H9 (cell line): ENCODE data around the gene SULT2A1. TPM values are rescaled to one million over a fixed set of nuclear protein-coding genes. Genes with fewer than 3 reads are reported as not detected.

Source experiments
- DNase-seq: peaks from one replicate; pipeline ENCODE4 v3.0.0-alpha.2; 2017
- H2AFZ ChIP-seq: one replicate; pipeline ENCODE4 v1.6.1; 2013; ENCODE audit warnings: mild to moderate bottlenecking, low read length, control low read depth, moderate library complexity
- H2AK5ac ChIP-seq: 2 replicates; pipeline ENCODE4 v1.6.1; 2013; ENCODE audit warnings: low read length, control low read depth, mixed read lengths; ENCODE audit not compliant: insufficient read length
- H2BK120ac ChIP-seq: one replicate; pipeline ENCODE4 v1.6.1; 2013; ENCODE audit warnings: low read depth, mild to moderate bottlenecking, low read length, control low read depth, inconsistent platforms; ENCODE audit not compliant: poor library complexity, severe bottlenecking
- H2BK12ac ChIP-seq: 2 replicates; pipeline ENCODE4 v1.6.1; 2013; ENCODE audit warnings: low read length, control low read depth, mixed read lengths, low read depth; ENCODE audit not compliant: insufficient read length
- H2BK15ac ChIP-seq: 2 replicates; pipeline ENCODE4 v1.6.1; 2013; ENCODE audit warnings: low read depth, low read length, control low read depth
- H2BK20ac ChIP-seq: one replicate; pipeline ENCODE4 v1.6.1; 2013; ENCODE audit warnings: low read depth, mild to moderate bottlenecking, low read length, control low read depth, inconsistent platforms; ENCODE audit not compliant: poor library complexity, severe bottlenecking
- H2BK5ac ChIP-seq: 2 replicates; pipeline ENCODE4 v1.6.1; 2013; ENCODE audit warnings: low read length, control low read depth, mixed read lengths; ENCODE audit not compliant: insufficient read length
- H3K14ac ChIP-seq: 2 replicates; pipeline ENCODE4 v1.6.1; 2013; ENCODE audit warnings: low read length, control low read depth; ENCODE audit not compliant: insufficient read depth
- H3K18ac ChIP-seq: 2 replicates; pipeline ENCODE4 v1.6.1; 2013; ENCODE audit warnings: low read depth, mild to moderate bottlenecking, mixed read lengths, low read length, control low read depth; ENCODE audit not compliant: insufficient read length
- H3K23ac ChIP-seq: 2 replicates; pipeline ENCODE4 v1.6.1; 2013; ENCODE audit warnings: low read length, control low read depth, mixed read lengths, low read depth; ENCODE audit not compliant: insufficient read length
- H3K23me2 ChIP-seq: 2 replicates; pipeline ENCODE4 v1.6.1; 2013; ENCODE audit warnings: low read depth, mild to moderate bottlenecking, mixed read lengths, low read length, control low read depth; ENCODE audit not compliant: insufficient read length, poor library complexity, severe bottlenecking
- H3K27ac ChIP-seq: 2 replicates; pipeline ENCODE4 v1.5.1; 2013; ENCODE audit warnings: low read length, control low read depth, mixed read lengths, low read depth; ENCODE audit not compliant: insufficient read length
- H3K27me3 ChIP-seq: 2 replicates; pipeline ENCODE4 v1.6.1; 2013; ENCODE audit warnings: low read length, control low read depth, inconsistent platforms; ENCODE audit not compliant: insufficient read depth
- H3K4ac ChIP-seq: 2 replicates; pipeline ENCODE4 v1.6.1; 2013; ENCODE audit warnings: low read depth, mild to moderate bottlenecking, control low read depth, inconsistent platforms, low read length, moderate library complexity
- H3K4me1 ChIP-seq: 2 replicates; pipeline ENCODE4 v1.6.1; 2013; ENCODE audit warnings: low read length, control low read depth, inconsistent platforms; ENCODE audit not compliant: insufficient read depth
- H3K4me2 ChIP-seq: 2 replicates; pipeline ENCODE4 v1.6.1; 2013; ENCODE audit warnings: low read length, control low read depth, mixed read lengths; ENCODE audit not compliant: insufficient read length, insufficient read depth
- H3K56ac ChIP-seq: 2 replicates; pipeline ENCODE4 v1.6.1; 2013; ENCODE audit warnings: low read depth, mild to moderate bottlenecking, mixed read lengths, low read length, control low read depth; ENCODE audit not compliant: insufficient read length
- H3K79me1 ChIP-seq: 2 replicates; pipeline ENCODE4 v1.6.1; 2013; ENCODE audit warnings: low read depth, mild to moderate bottlenecking, moderate library complexity, low read length, control low read depth, inconsistent platforms; ENCODE audit not compliant: insufficient read depth, poor library complexity, severe bottlenecking
- H3K79me2 ChIP-seq: 2 replicates; pipeline ENCODE4 v1.6.1; 2013; ENCODE audit warnings: low read length, control low read depth, inconsistent platforms; ENCODE audit not compliant: insufficient read depth
- H3K9ac ChIP-seq: 2 replicates; pipeline ENCODE4 v1.6.1; 2013; ENCODE audit warnings: low read length, control low read depth, mixed read lengths; ENCODE audit not compliant: insufficient read length; ENCODE audit errors: extremely low read depth
- H3K9me3 ChIP-seq: one replicate; pipeline ENCODE4 v1.6.1; 2013; ENCODE audit warnings: low read depth, low read length, inconsistent platforms; ENCODE audit not compliant: control insufficient read depth
- H3T11ph ChIP-seq: one replicate; pipeline ENCODE4 v1.6.1; 2013; ENCODE audit warnings: mild to moderate bottlenecking, low read length, control low read depth, inconsistent platforms
- H4K20me1 ChIP-seq: one replicate; pipeline ENCODE4 v1.6.1; 2013; ENCODE audit not compliant: control insufficient read depth, insufficient read length, insufficient read depth
- H4K5ac ChIP-seq: 2 replicates; pipeline ENCODE4 v1.6.1; 2013; ENCODE audit warnings: low read depth, mild to moderate bottlenecking, mixed read lengths, low read length, control low read depth; ENCODE audit not compliant: insufficient read length
- H4K8ac ChIP-seq: replicated peaks from 2 replicates; pipeline ENCODE4 v1.6.1; 2013; ENCODE audit warnings: low read length, control low read depth, mixed read lengths, low read depth; ENCODE audit not compliant: insufficient read length
- H4K91ac ChIP-seq: 2 replicates; pipeline ENCODE4 v1.6.1; 2013; ENCODE audit warnings: low read depth, mild to moderate bottlenecking, moderate library complexity, mixed read lengths, low read length, control low read depth; ENCODE audit not compliant: insufficient read length
- H3K27ac Mint-ChIP-seq, 3 experiments: 2 replicates in 2 of 3; 3 replicates in 1 of 3; pipeline ENCODE4 v1.8.0; 2020 to 2021; ENCODE audit warnings: mixed read lengths in 3 of 3, mild to moderate bottlenecking in 1 of 3, moderate library complexity in 1 of 3
- H3K27me3 Mint-ChIP-seq: 2 replicates; pipeline ENCODE4 v1.8.0; 2021; ENCODE audit warnings: low read depth, mild to moderate bottlenecking, moderate library complexity, mixed read lengths
- H3K36me3 Mint-ChIP-seq, 3 experiments: 2 replicates in 2 of 3; 3 replicates in 1 of 3; pipeline ENCODE4 v1.8.0; 2020 to 2021; ENCODE audit warnings: low read depth in 3 of 3, mixed read lengths in 3 of 3; ENCODE audit not compliant: insufficient read depth in 1 of 3
- H3K4me1 Mint-ChIP-seq, 2 experiments: 2 replicates each; pipeline ENCODE4 v1.8.0; 2020; ENCODE audit warnings: mixed read lengths in 2 of 2
- H3K4me3 Mint-ChIP-seq, 2 experiments: 2 replicates in 1 of 2; 3 replicates in 1 of 2; pipeline ENCODE4 v1.8.0; 2020 to 2021; ENCODE audit warnings: mild to moderate bottlenecking in 2 of 2, mixed read lengths in 2 of 2, moderate library complexity in 1 of 2
- H3K9me3 Mint-ChIP-seq, 2 experiments: 2 replicates in 1 of 2; 3 replicates in 1 of 2; pipeline ENCODE4 v1.8.0; 2020; ENCODE audit warnings: mild to moderate bottlenecking in 2 of 2, mixed read lengths in 2 of 2, moderate library complexity in 1 of 2
- CTCF ChIP-seq: fragments of 200-600 bp; sonication (generic); conservative IDR thresholded peaks from 3 replicates; pipeline ENCODE4 v1.8.0; 2021; ENCODE audit warnings: antibody characterized with exemption, mild to moderate bottlenecking
- WGBS: extraction: QIAGEN DNeasy Blood & Tissue Kit; methylation state at CpG from one replicate; pipeline ENCODE4 v1.1.7; 2013; ENCODE audit warnings: missing lambda C conversion rate, low lambda C conversion rate, mixed read lengths; ENCODE audit not compliant: insufficient read length; ENCODE audit errors: extremely low coverage; 5-methylcytosine and 5-hydroxymethylcytosine counted together
- total RNA-seq: library from RNA; stranded (reverse); gene quantifications from 2 replicates; pipeline ENCODE4 v1.2.1, GENCODE V29; 2021

SULT2A1 gene
- total RNA-seq, 1 experiment from 2014 or later = not detected

GRCh38 chr19:47891622-47891922, 5.5 kb upstream of the SULT2A1 start:
- no peak overlapping the region for H4K5ac ChIP-seq
- H2BK120ac ChIP-seq = no peak overlapping the region
- H3K27me3 ChIP-seq = no peaks in the 10 kb centered on the region
- no peak for DNase-seq
- H4K91ac ChIP-seq = no peak overlapping the region
- Mint-ChIP-seq H3K27me3 (no peaks in the 10 kb centered on the region; the same call in 1 of the 2 replicates), H3K9me3 (peaks cover 8 to 15% of the 10 kb centered on the region in 2 experiments; a peak in 4 of 5 replicates), H3K27ac (peak overlapping the region in 1 of 3 experiments; percentile 55; a peak in 1 of 7 replicates), H3K4me3 (no peak overlapping the region), H3K4me1 (0 out of 4 replicates have a peak, but pooled peaks cover 0 to 3% of the 10 kb centered on the region in 2 experiments), H3K36me3 (peaks cover 4 to 13% (median 11%) of the 10 kb centered on the region in 3 experiments; a peak in 5 of 7 replicates)
- peaks cover 5% of the 10 kb centered on the region for H3K9me3 ChIP-seq
- no peaks in the 10 kb centered on the region for H3K4me1 ChIP-seq
- H2AFZ ChIP-seq = no peak overlapping the region
- no peak overlapping the region for H3K56ac ChIP-seq
- no peaks in the 10 kb centered on the region for H3K79me2 ChIP-seq
- no peak overlapping the region for H2AK5ac ChIP-seq
- H3K9ac ChIP-seq = no peak overlapping the region
- H3K14ac ChIP-seq = no peak overlapping the region
- no peak overlapping the region for H2BK12ac ChIP-seq
- H2BK15ac ChIP-seq = no peak overlapping the region
- H4K20me1 ChIP-seq = no peaks in the 10 kb centered on the region
- no peak overlapping the region for H3K4ac ChIP-seq
- H3K79me1 ChIP-seq = no peaks in the 10 kb centered on the region
- TF ChIP-seq CTCF = no peak
- H3K18ac ChIP-seq = no peak overlapping the region
- H3K27ac ChIP-seq = no peak overlapping the region
- H3K23me2 ChIP-seq = no peaks in the 10 kb centered on the region
- no peak overlapping the region for H3K4me2 ChIP-seq
- H4K8ac ChIP-seq = no peak overlapping the region
- H3T11ph ChIP-seq = no peak overlapping the region
- H2BK5ac ChIP-seq = no peak overlapping the region
- H3K23ac ChIP-seq = no peak overlapping the region
- no peak overlapping the region for H2BK20ac ChIP-seq
- no CpG with 5 or more reads among the region's 2 CpGs for WGBS
